ENCODE measurements around the gene CSTPP1.

CSTPP1 gene

DNA sequence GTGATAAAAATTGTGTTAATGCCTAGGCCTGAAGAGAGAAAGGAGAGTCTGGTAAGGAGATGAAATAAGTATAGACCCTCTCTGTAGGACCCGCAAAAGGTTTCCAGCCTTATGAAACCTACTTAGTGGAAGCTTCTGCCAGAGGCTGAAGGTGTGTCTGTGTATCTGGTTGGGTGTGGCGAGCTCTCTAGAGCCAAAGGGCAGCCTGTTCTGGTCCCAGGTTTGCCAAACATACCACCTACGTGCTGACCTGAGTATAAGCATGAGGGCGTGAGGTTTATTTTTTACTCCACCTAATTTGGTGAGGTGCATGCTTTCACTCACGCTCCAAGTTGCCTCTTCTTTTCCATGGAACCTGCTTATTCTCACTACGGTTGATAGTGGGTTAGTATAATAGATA lies 5.6 kb downstream of the CSTPP1 start:
- Histone ChIP-seq H3K27ac (replicated peaks) (no peak overlapping the region), H3K27me3 (ENCODE audit: insufficient read depth, poor library complexity, severe bottlenecking) (no peaks in the 10 kb centered on the region), H3K4me3 (replicated peaks; ENCODE audit: insufficient read depth, low read length) (no peak overlapping the region)
- TF ChIP-seq POLR2AphosphoS5 (IDR thresholded peaks at IDR 0.05; ENCODE audit: low read depth) (no peak), CTCF (IDR thresholded peaks at IDR 0.05; ENCODE audit: insufficient read depth, low read length) (no peak), SPI1 (IDR thresholded peaks at IDR 0.05; ENCODE audit: borderline replicate concordance, low read depth) (no peak), GABPA (IDR thresholded peaks at IDR 0.05; ENCODE audit: low read depth) (no peak)
- TF ChIP-seq, protein P1, sequence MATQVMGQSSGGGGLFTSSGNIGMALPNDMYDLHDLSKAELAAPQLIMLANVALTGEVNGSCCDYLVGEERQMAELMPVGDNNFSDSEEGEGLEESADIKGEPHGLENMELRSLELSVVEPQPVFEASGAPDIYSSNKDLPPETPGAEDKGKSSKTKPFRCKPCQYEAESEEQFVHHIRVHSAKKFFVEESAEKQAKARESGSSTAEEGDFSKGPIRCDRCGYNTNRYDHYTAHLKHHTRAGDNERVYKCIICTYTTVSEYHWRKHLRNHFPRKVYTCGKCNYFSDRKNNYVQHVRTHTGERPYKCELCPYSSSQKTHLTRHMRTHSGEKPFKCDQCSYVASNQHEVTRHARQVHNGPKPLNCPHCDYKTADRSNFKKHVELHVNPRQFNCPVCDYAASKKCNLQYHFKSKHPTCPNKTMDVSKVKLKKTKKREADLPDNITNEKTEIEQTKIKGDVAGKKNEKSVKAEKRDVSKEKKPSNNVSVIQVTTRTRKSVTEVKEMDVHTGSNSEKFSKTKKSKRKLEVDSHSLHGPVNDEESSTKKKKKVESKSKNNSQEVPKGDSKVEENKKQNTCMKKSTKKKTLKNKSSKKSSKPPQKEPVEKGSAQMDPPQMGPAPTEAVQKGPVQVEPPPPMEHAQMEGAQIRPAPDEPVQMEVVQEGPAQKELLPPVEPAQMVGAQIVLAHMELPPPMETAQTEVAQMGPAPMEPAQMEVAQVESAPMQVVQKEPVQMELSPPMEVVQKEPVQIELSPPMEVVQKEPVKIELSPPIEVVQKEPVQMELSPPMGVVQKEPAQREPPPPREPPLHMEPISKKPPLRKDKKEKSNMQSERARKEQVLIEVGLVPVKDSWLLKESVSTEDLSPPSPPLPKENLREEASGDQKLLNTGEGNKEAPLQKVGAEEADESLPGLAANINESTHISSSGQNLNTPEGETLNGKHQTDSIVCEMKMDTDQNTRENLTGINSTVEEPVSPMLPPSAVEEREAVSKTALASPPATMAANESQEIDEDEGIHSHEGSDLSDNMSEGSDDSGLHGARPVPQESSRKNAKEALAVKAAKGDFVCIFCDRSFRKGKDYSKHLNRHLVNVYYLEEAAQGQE (IDR thresholded peaks at IDR 0.05; ENCODE audit: insufficient replicate concordance, low read depth), result no peak
- DNase-seq (ENCODE audit: low read depth in 1 of 2, low spot score in 1 of 2), result no peak

- no peak overlapping the region for H3K4me3 ChIP-seq (replicated peaks; ENCODE audit: insufficient read depth, low read length)
- no peaks in the 10 kb centered on the region for H3K27me3 ChIP-seq (ENCODE audit: insufficient read depth, poor library complexity, severe bottlenecking)
- TF ChIP-seq GABPA (IDR thresholded peaks at IDR 0.05; ENCODE audit: low read depth) (no peak), POLR2AphosphoS5 (IDR thresholded peaks at IDR 0.05; ENCODE audit: low read depth) (no peak), CTCF (IDR thresholded peaks at IDR 0.05; ENCODE audit: insufficient read depth, low read length) (no peak), SPI1 (IDR thresholded peaks at IDR 0.05; ENCODE audit: borderline replicate concordance, low read depth) (no peak)
- TF ChIP-seq, protein P1 (IDR thresholded peaks at IDR 0.05; ENCODE audit: insufficient replicate concordance, low read depth), result no peak
- H3K27ac ChIP-seq (replicated peaks), result no peak overlapping the region
- no peak for DNase-seq (ENCODE audit: low read depth in 1 of 2, low spot score in 1 of 2)
These were observed 8.0 kb downstream of the CSTPP1 start for GRCh38 chr11:46944356-46945075.

- no peak overlapping the region for H3K27ac ChIP-seq (replicated peaks)
- TF ChIP-seq CTCF (IDR thresholded peaks at IDR 0.05; ENCODE audit: insufficient read depth, low read length) (no peak), SPI1 (IDR thresholded peaks at IDR 0.05; ENCODE audit: borderline replicate concordance, low read depth) (no peak), POLR2AphosphoS5 (IDR thresholded peaks at IDR 0.05; ENCODE audit: low read depth) (no peak), GABPA (IDR thresholded peaks at IDR 0.05; ENCODE audit: low read depth) (no peak)
- TF ChIP-seq, protein P1 (IDR thresholded peaks at IDR 0.05; ENCODE audit: insufficient replicate concordance, low read depth), result no peak
- no peaks in the 10 kb centered on the region for H3K27me3 ChIP-seq (ENCODE audit: insufficient read depth, poor library complexity, severe bottlenecking)
- DNase-seq (ENCODE audit: low read depth in 1 of 2, low spot score in 1 of 2), result no peak
- no peak overlapping the region for H3K4me3 ChIP-seq (replicated peaks; ENCODE audit: insufficient read depth, low read length)
These were observed 11.0 kb downstream of the CSTPP1 start for GRCh38 chr11:46947399-46948077.

Data from HL-60 (cell line).